Vagina (tissue), 2 donors: ENCODE data around the gene PDE1C. TPM values are rescaled to one million over a fixed set of nuclear protein-coding genes. Genes with fewer than 3 reads are reported as not detected.
A peak's percentile ranks its signal among the peaks of the same experiment; 100 is the strongest.

Experiments used
- DNase-seq, 2 donors: peaks; one replicate each; pipeline ENCODE4 v3.0.0-alpha.2; 2017; ENCODE audit errors: extremely low spot score in 2 of 2
- H3K27ac ChIP-seq: fragments of 200-600 bp; sonication (generic); one replicate; pipeline ENCODE4 v1.5.1; 2019
- H3K27me3 ChIP-seq: fragments of 200-600 bp; sonication (generic); one replicate; pipeline ENCODE4 v1.5.1; 2019
- H3K36me3 ChIP-seq, 2 donors: fragments of 200-600 bp; sonication (generic); one replicate each; pipeline ENCODE4 v1.5.1; 2017 to 2019
- H3K4me1 ChIP-seq: fragments of 200-600 bp; sonication (generic); one replicate; pipeline ENCODE4 v1.5.1; 2019
- H3K4me3 ChIP-seq, 2 donors: fragments of 200-600 bp; sonication (generic); 1 replicate in 1 of 2; 2 replicates in 1 of 2; pipeline ENCODE4 v1.5.1; 2016 to 2019
- H3K9me3 ChIP-seq: fragments of 200-600 bp; sonication (generic); one replicate; pipeline ENCODE4 v1.5.1; 2019
- CTCF ChIP-seq, 3 experiments: fragments of 450-650 bp in 2 of 3; fragments of 200-600 bp in 1 of 3; sonication (generic) in 1 of 3; IDR thresholded peaks; one replicate each; pipeline ENCODE4 v1.5.1; 2017 to 2019; ENCODE audit warnings: antibody characterized with exemption in 3 of 3, mild to moderate bottlenecking in 2 of 3, moderate library complexity in 2 of 3
- POLR2A ChIP-seq, 2 donors: fragments of 450-650 bp; IDR thresholded peaks; one replicate each; pipeline ENCODE4 v1.6.1; 2017; ENCODE audit warnings: antibody characterized with exemption in 2 of 2, mild to moderate bottlenecking in 2 of 2, moderate library complexity in 2 of 2
- POLR2AphosphoS5 ChIP-seq, 2 donors: sonication (generic); formaldehyde crosslinking; IDR thresholded peaks; one replicate each; pipeline ENCODE4 v1.9.0; 2017; ENCODE audit warnings: antibody characterized with exemption in 2 of 2, mild to moderate bottlenecking in 2 of 2, low read depth in 1 of 2; ENCODE audit not compliant: insufficient read depth in 1 of 2
- intact Hi-C: fragments of 100-400 bp; cut with DNase I; formaldehyde crosslinking; loops from one replicate; pipeline ENCODE4 v1.15.1; 2023
- total RNA-seq: library from RNA; depleted of rRNA; stranded (reverse); fragments of >200 nt; gene quantifications from one replicate; pipeline ENCODE4 v1.2.3, GENCODE V29; 2016

Gene PDE1C
- total RNA-seq, 1 donor from 2014 or later = 19.2 TPM

GRCh38 chr7:32053204-32053603 lies 17.0 kb downstream of the PDE1C start:
- no peaks in the 10 kb centered on the region for H3K4me1 ChIP-seq
- DNase-seq = no peak
- no peaks in the 10 kb centered on the region for H3K9me3 ChIP-seq
- no peaks in the 10 kb centered on the region for H3K27me3 ChIP-seq
- no peaks in the 10 kb centered on the region for H3K36me3 ChIP-seq
- intact Hi-C loops = no loop called here
- H3K27ac ChIP-seq = no peak overlapping the region
- H3K4me3 ChIP-seq = no peak overlapping the region
- TF ChIP-seq CTCF (IDR thresholded peaks at IDR 0.05) (no peak), POLR2AphosphoS5 (IDR thresholded peaks at IDR 0.05; ENCODE audit: insufficient read depth in 1 of 2, low read depth in 1 of 2) (no peak), POLR2A (IDR thresholded peaks at IDR 0.05) (no peak)

- no peak overlapping the region for H3K4me3 ChIP-seq
- H3K36me3 ChIP-seq = no peaks in the 10 kb centered on the region
- TF ChIP-seq POLR2AphosphoS5 (IDR thresholded peaks at IDR 0.05; ENCODE audit: insufficient read depth in 1 of 2, low read depth in 1 of 2) (no peak), CTCF (IDR thresholded peaks at IDR 0.05) (no peak), POLR2A (IDR thresholded peaks at IDR 0.05) (no peak)
- no peaks in the 10 kb centered on the region for H3K9me3 ChIP-seq
- no peak overlapping the region for H3K27ac ChIP-seq
- H3K4me1 ChIP-seq = no peaks in the 10 kb centered on the region
- peak in 1 of 2 donors; percentile 18 for DNase-seq
- no peaks in the 10 kb centered on the region for H3K27me3 ChIP-seq
- intact Hi-C loops = no loop called here
Measured at GRCh38 chr7:32051128-32051527, 19.1 kb downstream of the PDE1C start.

GRCh38 chr7:32049599-32049998 lies 20.6 kb downstream of the PDE1C start:
- no peak overlapping the region for H3K27ac ChIP-seq
- DNase-seq = no peak
- H3K4me3 ChIP-seq = no peak overlapping the region
- H3K27me3 ChIP-seq = no peaks in the 10 kb centered on the region
- H3K9me3 ChIP-seq = no peaks in the 10 kb centered on the region
- no peaks in the 10 kb centered on the region for H3K36me3 ChIP-seq
- no peak for TF ChIP-seq CTCF (IDR thresholded peaks at IDR 0.05)
- TF ChIP-seq POLR2AphosphoS5 (IDR thresholded peaks at IDR 0.05; ENCODE audit: insufficient read depth in 1 of 2, low read depth in 1 of 2) = no peak
- intact Hi-C loops = loop anchor here (10.0 kb wide), 1 partner anchor 1585 kb away; no protein-coding TSS in a partner anchor
- H3K4me1 ChIP-seq = no peaks in the 10 kb centered on the region

- no peak for TF ChIP-seq POLR2AphosphoS5 (IDR thresholded peaks at IDR 0.05; ENCODE audit: insufficient read depth in 1 of 2, low read depth in 1 of 2)
- no peak for TF ChIP-seq CTCF (IDR thresholded peaks at IDR 0.05)
- no peak for TF ChIP-seq POLR2A (IDR thresholded peaks at IDR 0.05)
- no peak overlapping the region for H3K27ac ChIP-seq
- no peaks in the 10 kb centered on the region for H3K36me3 ChIP-seq
- no peaks in the 10 kb centered on the region for H3K27me3 ChIP-seq
- H3K4me3 ChIP-seq = no peak overlapping the region
- H3K4me1 ChIP-seq = no peaks in the 10 kb centered on the region
- H3K9me3 ChIP-seq = no peaks in the 10 kb centered on the region
- no peak for DNase-seq
- intact Hi-C loops = loop anchor here (10.0 kb wide), 1 partner anchor 1586 kb away; no protein-coding TSS in a partner anchor
Measured at GRCh38 chr7:32048970-32049491, 21.2 kb downstream of the PDE1C start.

DNA sequence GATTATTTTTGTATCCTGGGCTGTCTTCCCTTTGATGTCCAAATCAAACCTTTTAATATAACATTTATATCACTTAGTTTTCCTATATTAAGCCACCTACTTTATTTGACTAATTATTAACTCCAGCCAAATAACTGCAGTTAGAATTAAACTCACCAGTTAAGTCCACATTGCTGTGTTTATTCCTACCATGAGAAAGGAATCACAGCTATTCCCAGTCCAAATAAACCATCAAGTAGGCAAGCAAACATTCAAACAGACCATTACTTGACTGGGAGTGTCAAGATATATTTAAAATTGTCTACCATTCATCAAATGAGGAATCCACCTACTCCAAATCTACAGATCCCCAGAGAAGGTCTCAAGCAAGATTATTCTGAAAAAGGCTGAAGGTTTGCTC lies 22.4 kb downstream of the PDE1C start:
- Histone ChIP-seq H3K4me1 (no peaks in the 10 kb centered on the region), H3K9me3 (no peaks in the 10 kb centered on the region), H3K36me3 (no peaks in the 10 kb centered on the region), H3K27me3 (no peaks in the 10 kb centered on the region), H3K27ac (no peak overlapping the region), H3K4me3 (no peak overlapping the region)
- intact Hi-C loops = loop anchor here (10.0 kb wide), 1 partner anchor 1587 kb away; no protein-coding TSS in a partner anchor
- no peak for TF ChIP-seq POLR2A (IDR thresholded peaks at IDR 0.05)
- no peak for TF ChIP-seq POLR2AphosphoS5 (IDR thresholded peaks at IDR 0.05; ENCODE audit: insufficient read depth in 1 of 2, low read depth in 1 of 2)
- no peak for TF ChIP-seq CTCF (IDR thresholded peaks at IDR 0.05)
- no peak for DNase-seq
